LNCaP clone FGC (cell line): ENCODE data around the gene ZNF608.

Source experiments
- DNase-seq: peaks from one replicate; pipeline ENCODE4 v3.0.0-alpha.2; 2011; ENCODE audit warnings: low read depth
- H3K4me3 ChIP-seq: 2 replicates; pipeline ENCODE4 v1.5.1; 2011; ENCODE audit warnings: mild to moderate bottlenecking, low read depth, low read length, control low read depth
- TF ChIP-seq, protein P1 (sequence below): IDR thresholded peaks from 2 replicates; pipeline ENCODE4 v1.5.1; 2012; ENCODE audit warnings: mild to moderate bottlenecking; ENCODE audit not compliant: control insufficient read depth, insufficient read depth; ENCODE audit errors: extremely low read depth

Gene ZNF608

DNA sequence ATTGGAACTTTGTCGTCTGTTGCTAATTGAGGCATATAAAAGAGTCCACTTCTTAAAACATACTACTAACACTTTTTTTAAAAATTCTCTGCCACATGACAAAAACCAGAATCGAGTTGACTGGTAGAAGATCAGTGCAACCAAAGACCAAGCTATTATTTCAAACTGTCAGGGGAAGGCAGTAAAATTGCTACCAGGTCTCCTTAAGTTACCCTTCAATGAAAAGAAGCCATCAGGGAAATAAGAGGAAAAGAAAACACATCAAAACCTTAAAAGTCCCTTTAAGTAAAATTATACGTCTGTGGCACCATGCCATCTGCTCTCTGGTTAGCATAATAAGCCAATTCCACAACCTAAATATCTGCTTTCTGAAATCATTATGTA lies 9.6 kb downstream of the ZNF608 start:
- DNase-seq, result no peak
- TF ChIP-seq, protein P1, sequence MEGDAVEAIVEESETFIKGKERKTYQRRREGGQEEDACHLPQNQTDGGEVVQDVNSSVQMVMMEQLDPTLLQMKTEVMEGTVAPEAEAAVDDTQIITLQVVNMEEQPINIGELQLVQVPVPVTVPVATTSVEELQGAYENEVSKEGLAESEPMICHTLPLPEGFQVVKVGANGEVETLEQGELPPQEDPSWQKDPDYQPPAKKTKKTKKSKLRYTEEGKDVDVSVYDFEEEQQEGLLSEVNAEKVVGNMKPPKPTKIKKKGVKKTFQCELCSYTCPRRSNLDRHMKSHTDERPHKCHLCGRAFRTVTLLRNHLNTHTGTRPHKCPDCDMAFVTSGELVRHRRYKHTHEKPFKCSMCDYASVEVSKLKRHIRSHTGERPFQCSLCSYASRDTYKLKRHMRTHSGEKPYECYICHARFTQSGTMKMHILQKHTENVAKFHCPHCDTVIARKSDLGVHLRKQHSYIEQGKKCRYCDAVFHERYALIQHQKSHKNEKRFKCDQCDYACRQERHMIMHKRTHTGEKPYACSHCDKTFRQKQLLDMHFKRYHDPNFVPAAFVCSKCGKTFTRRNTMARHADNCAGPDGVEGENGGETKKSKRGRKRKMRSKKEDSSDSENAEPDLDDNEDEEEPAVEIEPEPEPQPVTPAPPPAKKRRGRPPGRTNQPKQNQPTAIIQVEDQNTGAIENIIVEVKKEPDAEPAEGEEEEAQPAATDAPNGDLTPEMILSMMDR, result no peak
- H3K4me3 ChIP-seq, result no peak overlapping the region

DNA sequence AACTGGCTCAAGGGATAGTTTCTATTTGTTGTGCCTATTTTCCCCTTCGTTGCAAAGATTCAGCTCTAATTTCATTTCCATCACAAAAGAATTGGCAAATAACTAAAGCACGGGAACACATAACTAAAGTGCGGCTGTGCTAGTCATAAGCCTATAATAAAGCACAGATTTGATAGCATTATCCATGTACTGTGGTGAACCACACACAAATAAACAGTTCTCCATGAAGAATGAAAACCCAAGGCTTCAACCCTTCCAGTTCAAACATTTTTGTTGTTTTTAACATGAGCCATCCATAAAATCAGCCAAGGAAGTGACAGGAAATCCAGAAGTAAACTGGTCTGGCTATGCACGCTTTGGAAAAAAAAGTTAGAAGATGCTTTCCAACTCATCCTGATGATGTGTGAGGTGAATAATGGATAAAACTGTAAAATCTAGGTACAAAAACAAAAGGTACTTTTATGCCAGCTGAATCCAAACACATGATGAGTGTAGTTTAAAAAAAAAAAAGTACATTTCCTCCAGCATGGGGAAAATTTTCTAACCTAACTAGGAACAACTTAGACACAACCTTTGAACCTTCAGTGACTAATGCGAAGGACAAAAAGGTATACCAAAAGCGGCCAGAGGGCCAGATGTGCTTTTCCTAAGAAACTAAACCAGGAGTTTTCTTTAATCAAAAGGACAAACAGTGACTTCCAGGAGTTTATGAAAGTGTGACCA lies 10.2 kb downstream of the ZNF608 start:
- H3K4me3 ChIP-seq, result no peak overlapping the region
- TF ChIP-seq, protein P1, result no peak

GRCh38 chr5:124735169-124735858 lies 11.1 kb downstream of the ZNF608 start:
- TF ChIP-seq, protein P1, result no peak
- no peak overlapping the region for H3K4me3 ChIP-seq
- no peak for DNase-seq

More for the DNA sequence above, 10.2 kb downstream of the ZNF608 start:
- no peak for DNase-seq

- H3K4me3 ChIP-seq, result no peak overlapping the region
- TF ChIP-seq, protein P1, result no peak
- DNase-seq, result no peak
Measured at GRCh38 chr5:124734574-124735168, 11.8 kb downstream of the ZNF608 start.

DNA sequence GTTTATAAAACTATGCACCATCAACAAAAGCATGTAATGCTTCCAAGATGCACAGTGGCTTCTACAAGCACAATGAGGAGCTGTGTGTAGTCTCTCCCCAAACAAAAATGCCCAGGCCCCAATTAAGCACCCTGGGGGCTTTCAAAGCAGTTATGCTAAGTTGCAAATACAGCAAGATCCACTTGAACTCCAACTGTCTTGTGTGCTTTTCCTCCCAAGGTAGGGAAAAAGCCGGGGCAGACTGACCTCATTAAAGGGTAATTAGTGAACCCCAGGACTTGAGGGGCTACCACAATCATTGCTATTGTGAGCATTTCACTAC lies 13.1 kb downstream of the ZNF608 start:
- no peak overlapping the region for H3K4me3 ChIP-seq
- DNase-seq, result no peak
- TF ChIP-seq, protein P1, result no peak

DNA sequence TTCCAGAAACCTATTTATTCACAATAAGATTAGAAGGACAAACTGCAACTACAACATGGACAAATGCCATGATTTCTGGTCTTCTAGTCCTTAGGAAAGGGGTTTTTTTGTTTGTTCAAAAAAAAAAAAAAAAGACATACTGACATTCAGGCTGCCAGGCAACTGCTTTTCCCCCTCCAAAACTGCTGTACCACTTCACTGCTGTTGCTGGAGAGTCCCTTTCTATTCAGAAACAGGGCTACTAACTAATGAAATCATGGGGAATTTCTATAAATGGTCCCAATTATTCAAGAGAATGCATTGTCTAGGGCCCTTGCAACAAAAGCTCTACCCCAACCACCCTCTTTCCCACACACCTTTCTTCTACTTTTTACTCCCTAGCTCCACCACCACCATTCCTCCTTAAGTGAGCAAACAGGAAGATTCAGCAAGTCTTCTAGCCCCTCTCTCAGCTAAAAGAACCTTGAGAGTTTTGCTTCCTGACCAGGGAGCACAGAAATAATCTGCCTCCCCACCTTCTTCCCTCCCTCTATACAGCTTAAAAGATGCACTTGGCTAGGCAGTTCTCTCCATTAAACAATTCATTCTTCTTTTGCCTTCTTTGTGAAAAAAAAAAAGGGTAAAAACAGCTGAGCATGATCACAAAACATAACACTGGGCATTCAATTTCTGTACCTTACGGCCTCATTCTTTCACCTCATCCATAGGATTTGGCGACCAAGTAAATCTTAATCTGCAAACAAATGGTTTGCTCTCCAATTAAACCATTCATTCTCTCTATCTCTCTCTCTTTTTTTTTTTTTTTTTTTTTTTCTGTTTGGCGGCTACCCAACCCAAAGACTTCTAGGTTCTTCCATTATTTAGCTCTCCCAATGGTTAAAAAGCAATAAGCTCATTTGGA lies 13.8 kb downstream of the ZNF608 start:
- no peak overlapping the region for H3K4me3 ChIP-seq
- TF ChIP-seq, protein P1, result no peak
- no peak for DNase-seq
